ENCODE measurements around the gene FGF19.

FGF19 gene

DNA sequence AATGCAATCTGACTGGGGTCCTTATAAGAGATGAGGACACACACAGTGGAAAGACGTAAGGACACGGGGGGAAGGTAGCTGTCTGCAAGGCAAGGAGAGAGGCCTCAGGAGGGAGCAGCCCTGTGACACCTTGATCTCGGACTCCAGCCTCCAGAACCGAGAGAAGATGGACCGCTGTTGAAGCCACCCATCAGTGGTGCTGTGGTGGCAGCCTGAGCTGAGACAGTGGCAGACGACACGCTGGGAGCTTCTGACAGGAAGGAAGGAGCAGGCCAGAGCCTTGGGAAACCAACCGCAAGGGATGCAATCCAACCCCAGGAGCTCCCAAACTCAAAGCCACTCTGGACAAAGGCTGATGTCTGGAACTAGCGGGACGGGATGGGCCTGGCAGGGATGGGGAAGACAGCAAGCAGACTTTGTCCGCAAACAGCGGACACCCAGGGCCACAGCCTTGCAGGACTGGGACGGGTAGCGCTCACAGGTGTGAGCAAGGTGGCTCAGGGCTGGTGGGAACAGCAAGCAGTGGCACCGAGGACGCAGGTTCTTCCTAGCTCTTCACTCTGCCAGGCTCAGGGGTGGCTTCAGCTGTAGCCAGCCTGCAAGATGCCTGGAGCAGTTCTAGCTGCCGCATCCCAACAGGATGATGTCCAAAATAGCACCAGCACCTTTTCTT is 39.6 kb downstream of the FGF19 start:
- H3K4me1 Mint-ChIP-seq, result peaks cover 2% of the 10 kb centered on the region
- no peaks in the 10 kb centered on the region for H3K9me3 Mint-ChIP-seq
- ATAC-seq (ENCODE audit: low read depth) (no peak), DNase-seq (ENCODE audit: low spot score in 2 of 2) (no peak)
- peaks cover 13% of the 10 kb centered on the region for H3K36me3 Mint-ChIP-seq
- no peak overlapping the region for H3K4me3 Mint-ChIP-seq
- no peak overlapping the region for H3K27ac Mint-ChIP-seq
- no peaks in the 10 kb centered on the region for H3K27me3 Mint-ChIP-seq

DNA sequence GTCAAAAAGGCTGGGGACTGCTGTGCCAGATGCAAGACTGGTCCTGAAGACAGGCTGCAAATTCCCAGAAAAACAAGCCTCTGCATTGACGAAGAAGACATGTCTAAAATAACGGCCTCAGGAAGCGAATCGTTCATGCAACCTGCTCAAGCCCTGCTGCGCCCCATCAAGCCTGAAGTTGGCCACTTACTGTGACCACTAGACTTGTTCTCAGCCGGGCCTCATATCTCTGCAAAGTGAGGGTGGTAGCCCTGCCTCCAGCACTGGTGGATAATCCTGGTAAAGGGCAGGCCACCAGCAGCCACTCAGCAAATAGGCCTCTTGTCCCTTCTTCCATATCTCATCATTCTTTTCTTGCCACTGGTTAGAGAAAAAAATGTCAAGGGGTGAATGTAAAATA is 40.5 kb downstream of the FGF19 start:
- peak overlapping the region; percentile 35 for H3K27ac Mint-ChIP-seq
- no peak overlapping the region for H3K4me3 Mint-ChIP-seq
- ATAC-seq (ENCODE audit: low read depth), result no peak
- peaks cover 11% of the 10 kb centered on the region for H3K36me3 Mint-ChIP-seq
- no peaks in the 10 kb centered on the region for H3K27me3 Mint-ChIP-seq
- peaks cover 2% of the 10 kb centered on the region for H3K4me1 Mint-ChIP-seq
- H3K9me3 Mint-ChIP-seq, result no peaks in the 10 kb centered on the region
- no peak for DNase-seq (ENCODE audit: low spot score in 2 of 2)

DNA sequence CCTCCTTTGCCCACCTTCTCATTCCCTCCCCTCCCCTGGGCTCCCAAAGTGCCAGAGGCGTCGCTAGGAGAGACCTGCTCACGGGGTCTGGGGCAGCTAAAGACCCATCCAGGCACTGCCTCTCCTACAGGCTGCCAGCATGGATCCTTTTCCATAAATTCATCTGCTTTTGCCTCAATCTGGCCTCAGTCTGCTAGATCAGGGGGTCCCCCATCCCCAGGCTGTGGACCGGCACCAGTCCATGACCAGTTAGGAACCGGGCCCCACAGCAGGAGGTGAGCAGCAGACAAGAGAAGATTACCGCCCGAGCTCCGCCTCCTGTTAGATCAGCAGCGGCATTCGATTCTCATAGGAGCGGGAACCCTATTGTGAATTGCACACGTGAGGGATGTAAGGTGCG is 41.0 kb downstream of the FGF19 start:
- no peak overlapping the region for H3K4me3 Mint-ChIP-seq
- DNase-seq (ENCODE audit: low spot score in 2 of 2), result no peak
- H3K36me3 Mint-ChIP-seq, result peaks cover 8% of the 10 kb centered on the region
- H3K27me3 Mint-ChIP-seq, result no peaks in the 10 kb centered on the region
- no peak for ATAC-seq (ENCODE audit: low read depth)
- H3K4me1 Mint-ChIP-seq, result no peaks in the 10 kb centered on the region
- H3K27ac Mint-ChIP-seq, result peak overlapping the region; percentile 35
- no peaks in the 10 kb centered on the region for H3K9me3 Mint-ChIP-seq

DNA sequence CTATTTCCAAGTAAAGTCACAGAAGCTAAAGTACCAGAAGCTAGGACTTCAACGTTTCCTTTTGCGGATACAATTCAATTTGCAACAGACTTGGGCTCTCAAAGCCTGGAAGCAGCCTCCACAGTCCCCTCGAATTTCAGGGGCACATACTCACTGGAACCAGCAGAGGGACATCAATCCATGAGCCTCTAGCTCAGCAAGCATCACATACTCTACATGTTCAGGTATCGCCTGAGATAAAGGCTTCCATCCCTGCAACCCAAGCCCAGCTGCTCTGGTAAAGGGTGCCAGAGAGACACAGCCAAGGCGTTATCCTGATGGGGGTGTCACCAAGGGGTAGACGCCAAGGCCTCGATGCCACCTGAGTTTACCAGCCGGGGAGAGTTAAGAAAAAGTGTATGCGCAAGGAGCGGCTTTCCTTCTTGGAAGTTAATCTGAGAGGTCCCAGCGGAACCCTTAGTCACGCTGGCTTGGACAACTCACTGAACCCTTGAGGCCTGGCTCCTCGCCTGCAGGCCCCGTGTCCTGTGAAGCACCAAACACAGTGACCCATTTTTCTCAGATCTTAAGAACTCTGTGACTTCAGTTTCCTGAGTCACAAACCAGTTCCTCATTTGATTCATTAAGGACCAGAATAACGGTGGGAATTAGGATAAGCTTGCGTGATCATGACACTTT is 41.7 kb downstream of the FGF19 start:
- peaks cover 4% of the 10 kb centered on the region for H3K36me3 Mint-ChIP-seq
- no peaks in the 10 kb centered on the region for H3K27me3 Mint-ChIP-seq
- no peak overlapping the region for H3K4me3 Mint-ChIP-seq
- ATAC-seq (ENCODE audit: low read depth), result no peak
- H3K4me1 Mint-ChIP-seq, result no peaks in the 10 kb centered on the region
- no peak overlapping the region for H3K27ac Mint-ChIP-seq
- DNase-seq (ENCODE audit: low spot score in 2 of 2), result no peak
- no peaks in the 10 kb centered on the region for H3K9me3 Mint-ChIP-seq

DNA sequence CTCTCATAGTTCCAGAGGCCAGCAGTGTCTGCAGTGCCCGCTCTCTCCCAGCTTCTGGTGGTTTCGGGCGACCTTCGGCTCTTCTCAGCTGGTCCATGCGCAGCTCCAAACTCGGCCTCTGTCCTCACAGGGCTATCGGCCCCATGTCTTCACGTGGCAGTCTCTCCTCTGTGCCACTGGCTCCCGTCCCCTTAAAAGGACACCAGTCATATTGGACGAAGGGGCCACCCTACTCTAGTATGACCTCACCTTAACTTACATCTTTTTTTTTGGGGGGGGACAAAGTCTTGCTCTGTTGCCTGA is 42.5 kb downstream of the FGF19 start:
- Mint-ChIP-seq H3K36me3 (peaks cover 4% of the 10 kb centered on the region), H3K27me3 (no peaks in the 10 kb centered on the region), H3K4me3 (no peak overlapping the region), H3K27ac (no peak overlapping the region), H3K4me1 (no peaks in the 10 kb centered on the region), H3K9me3 (no peaks in the 10 kb centered on the region)
- DNase-seq (ENCODE audit: low spot score in 2 of 2), result no peak
- ATAC-seq (ENCODE audit: low read depth), result no peak

DNA sequence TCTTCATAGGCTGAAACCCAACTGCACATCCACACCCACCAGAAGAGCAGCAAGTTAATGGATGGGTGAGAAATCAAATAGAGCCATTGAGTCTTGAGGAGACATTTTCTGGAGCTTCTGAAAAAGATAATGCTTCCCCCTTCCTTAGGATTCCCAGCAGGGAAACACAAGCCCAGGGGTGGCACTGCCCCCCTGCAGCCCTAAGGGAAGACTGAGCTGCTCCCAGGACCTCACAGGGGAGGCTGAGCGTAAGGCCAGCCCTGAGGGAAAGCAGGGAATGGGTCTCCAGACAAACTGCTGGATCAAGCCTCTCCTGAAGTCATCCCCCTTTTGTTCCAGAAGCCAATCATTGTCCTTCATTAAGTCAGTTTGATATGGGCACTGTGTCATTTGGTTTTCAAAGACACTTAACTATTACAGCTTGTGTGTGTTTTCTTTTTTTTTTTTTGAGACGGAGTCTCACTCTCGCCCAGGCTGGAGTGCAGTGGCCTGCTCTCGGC is 43.8 kb downstream of the FGF19 start:
- Mint-ChIP-seq H3K9me3 (no peaks in the 10 kb centered on the region), H3K4me1 (no peaks in the 10 kb centered on the region), H3K27ac (no peak overlapping the region), H3K27me3 (no peaks in the 10 kb centered on the region), H3K36me3 (peaks cover 4% of the 10 kb centered on the region), H3K4me3 (no peak overlapping the region)
- DNase-seq (ENCODE audit: low spot score in 2 of 2), result no peak
- no peak for ATAC-seq (ENCODE audit: low read depth)

DNA sequence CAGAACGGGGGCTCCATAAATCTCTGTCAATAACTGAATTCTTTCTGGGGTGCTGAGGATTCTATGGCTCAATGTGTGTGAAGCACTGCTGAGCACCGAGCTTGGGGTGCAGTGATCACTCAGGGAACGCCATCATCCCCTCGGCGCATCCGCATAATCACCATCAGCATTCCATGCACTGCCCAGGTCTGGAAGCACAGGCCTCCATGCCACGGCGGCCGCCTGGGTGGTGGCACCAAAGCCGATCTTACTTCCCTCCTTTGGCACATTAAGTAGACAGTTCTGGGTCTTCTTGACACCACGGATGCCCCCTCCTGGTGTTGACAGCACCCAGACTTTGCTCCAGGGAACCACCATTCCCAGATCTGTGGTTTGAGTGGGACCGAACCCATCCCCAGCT is 44.2 kb downstream of the FGF19 start:
- Mint-ChIP-seq H3K9me3 (no peaks in the 10 kb centered on the region), H3K27ac (no peak overlapping the region), H3K36me3 (peaks cover 2% of the 10 kb centered on the region), H3K27me3 (no peaks in the 10 kb centered on the region), H3K4me1 (no peaks in the 10 kb centered on the region), H3K4me3 (no peak overlapping the region)
- no peak for ATAC-seq (ENCODE audit: low read depth)
- no peak for DNase-seq (ENCODE audit: low spot score in 2 of 2)

DNA sequence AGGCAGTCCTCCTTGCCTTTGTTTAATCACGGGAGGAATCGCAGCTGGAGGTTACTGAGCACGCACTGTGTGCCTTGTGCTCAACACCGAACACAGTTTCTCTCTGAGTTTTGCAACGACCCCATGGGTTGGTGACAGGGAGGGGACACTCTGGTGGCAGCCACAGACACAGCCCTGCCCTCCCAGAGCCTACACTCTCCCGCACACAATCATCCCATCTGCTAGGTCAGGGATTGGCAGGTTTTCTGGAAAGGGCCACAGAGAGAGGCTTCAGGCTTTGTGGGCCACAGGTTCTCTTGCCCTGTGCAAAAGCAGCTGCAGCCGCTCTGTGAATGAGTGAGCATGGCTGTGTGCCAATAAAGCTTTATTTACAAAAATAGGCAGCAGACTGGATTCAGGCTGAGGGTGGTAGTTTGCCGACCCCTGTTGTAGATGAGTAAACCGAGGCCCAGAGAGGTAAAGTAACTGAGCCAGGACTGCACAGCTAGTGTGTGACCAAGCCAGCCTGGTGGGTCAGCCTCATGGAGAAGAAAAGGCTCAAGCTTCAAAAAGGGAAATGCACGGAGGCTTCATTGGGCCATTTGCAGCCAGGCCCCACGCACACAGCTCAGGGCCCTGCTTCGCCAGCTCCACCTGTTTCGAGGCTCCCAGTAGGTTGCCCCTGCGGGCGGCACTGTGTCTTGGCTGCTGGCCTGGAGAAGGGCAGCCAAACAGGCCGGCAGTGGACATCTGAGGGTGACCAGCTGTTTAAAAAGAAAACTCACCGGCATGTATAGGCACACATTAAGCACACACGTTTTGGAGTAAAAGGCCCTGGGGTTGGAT is 45.0 kb downstream of the FGF19 start:
- ATAC-seq (ENCODE audit: low read depth) (no peak), DNase-seq (ENCODE audit: low spot score in 2 of 2) (no peak)
- Mint-ChIP-seq H3K27me3 (no peaks in the 10 kb centered on the region), H3K27ac (no peak overlapping the region), H3K9me3 (no peaks in the 10 kb centered on the region), H3K4me3 (no peak overlapping the region), H3K4me1 (no peaks in the 10 kb centered on the region), H3K36me3 (peaks cover 2% of the 10 kb centered on the region)

DNA sequence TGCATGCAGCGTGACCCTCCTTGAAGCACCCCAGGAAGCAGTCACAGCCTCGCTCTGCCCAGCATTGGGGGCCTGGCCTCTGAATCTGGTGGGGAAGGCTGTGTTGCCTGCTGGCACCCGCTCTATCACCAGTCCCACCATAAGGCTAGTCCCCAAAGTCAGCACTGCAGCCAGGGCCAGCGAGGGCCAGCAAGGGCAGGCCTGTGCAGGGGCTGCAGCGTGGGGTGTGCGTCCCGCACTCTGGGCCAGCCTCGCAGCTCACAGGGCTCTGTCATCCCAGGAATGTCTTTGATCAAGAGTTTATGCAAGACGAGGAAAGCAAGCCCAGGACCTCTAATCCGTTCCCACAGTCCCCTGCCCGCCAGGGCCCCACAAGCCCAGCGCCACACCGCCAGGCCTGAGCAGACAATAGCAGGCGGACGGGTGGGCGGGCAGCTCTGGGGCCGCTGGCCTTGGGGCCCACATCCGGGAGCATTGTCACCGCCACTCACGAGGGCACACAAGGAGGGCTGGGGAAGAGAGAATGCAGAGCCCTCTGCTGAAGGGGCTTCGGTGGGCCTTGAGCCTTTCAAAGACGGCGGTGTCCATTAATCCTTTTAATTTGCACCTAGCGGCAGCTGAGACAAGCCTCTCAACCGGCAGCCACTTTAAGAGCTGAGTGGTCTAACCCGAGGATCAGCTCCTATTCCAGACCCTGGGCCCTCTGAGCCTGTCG is 45.8 kb downstream of the FGF19 start:
- Mint-ChIP-seq H3K4me1 (no peaks in the 10 kb centered on the region), H3K9me3 (no peaks in the 10 kb centered on the region), H3K27me3 (no peaks in the 10 kb centered on the region), H3K36me3 (peaks cover 2% of the 10 kb centered on the region), H3K4me3 (no peak overlapping the region), H3K27ac (no peak overlapping the region)
- DNase-seq (ENCODE audit: low spot score in 2 of 2) (no peak), ATAC-seq (ENCODE audit: low read depth) (no peak)

DNA sequence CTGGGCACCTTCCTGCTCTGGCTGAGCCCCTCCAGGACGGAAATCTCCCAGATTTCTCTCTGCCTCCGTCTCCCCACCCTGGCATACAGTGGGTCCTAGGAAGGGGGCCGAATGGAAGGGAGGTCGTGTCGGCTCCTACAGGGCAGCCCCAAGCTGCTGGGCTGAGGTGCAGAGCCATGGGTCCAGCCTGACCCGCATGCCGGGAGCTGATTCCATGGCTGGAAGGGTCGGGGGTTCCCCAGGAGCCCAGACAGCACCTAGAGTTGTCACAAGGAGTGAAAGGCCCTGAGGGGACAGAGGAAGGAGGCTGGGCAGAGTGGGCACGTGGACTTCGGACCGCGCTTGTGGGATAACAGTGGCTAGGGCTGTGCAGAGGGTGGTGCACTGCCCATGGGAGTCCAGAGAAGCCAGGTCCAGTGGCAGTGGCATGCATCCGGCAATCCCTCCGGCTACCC is 46.3 kb downstream of the FGF19 start:
- Mint-ChIP-seq H3K4me1 (no peaks in the 10 kb centered on the region), H3K27me3 (no peaks in the 10 kb centered on the region), H3K27ac (peak overlapping the region; percentile 52), H3K9me3 (no peaks in the 10 kb centered on the region), H3K36me3 (peaks cover 2% of the 10 kb centered on the region), H3K4me3 (no peak overlapping the region)
- DNase-seq (ENCODE audit: low spot score in 2 of 2) (no peak), ATAC-seq (ENCODE audit: low read depth) (no peak)

DNA sequence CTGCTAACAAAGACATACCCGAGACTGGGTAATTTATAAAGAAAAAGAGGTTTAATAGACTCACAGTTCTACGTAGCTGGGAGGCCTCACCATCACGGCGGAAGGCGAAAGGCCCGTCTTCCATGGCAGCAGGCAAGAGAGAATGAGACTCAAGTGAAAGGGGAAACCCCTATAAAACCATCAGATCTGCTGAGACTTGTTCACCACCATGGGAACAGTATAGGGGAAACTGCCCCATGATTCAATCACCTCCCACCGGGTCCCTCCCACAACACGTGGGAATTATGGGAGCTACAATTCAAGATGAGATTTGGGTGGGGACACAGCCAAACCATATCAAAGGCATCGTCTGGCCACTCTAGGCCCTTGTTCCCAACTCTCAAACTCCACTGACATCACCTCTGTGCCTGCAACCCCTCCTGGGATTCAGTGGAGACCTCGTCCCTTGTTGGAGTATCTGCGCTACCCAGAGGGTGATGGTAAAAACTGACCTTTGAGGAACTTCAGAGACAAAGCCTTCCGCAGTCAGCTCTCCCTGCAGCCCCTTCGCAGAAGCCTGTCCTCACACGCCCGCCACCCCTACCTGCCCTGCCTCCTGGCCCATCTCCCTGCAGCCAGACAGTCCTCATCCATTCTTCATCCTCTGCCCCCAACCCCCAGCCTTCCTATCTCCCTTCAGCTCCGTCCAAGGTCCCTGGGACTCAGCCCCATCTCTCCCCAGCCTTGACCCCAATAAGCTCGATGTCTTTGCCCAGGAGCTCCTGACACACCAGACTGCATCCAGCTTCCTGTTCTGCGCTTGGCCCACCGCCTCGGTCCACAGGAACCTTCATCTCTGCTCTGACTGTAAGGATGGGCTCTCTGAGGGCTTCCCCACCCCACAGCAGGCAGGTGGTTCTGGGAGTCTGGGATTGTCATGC is 47.0 kb downstream of the FGF19 start:
- ATAC-seq (ENCODE audit: low read depth), result no peak
- no peaks in the 10 kb centered on the region for H3K9me3 Mint-ChIP-seq
- peak overlapping the region; percentile 52 for H3K27ac Mint-ChIP-seq
- H3K4me3 Mint-ChIP-seq, result no peak overlapping the region
- H3K27me3 Mint-ChIP-seq, result no peaks in the 10 kb centered on the region
- no peaks in the 10 kb centered on the region for H3K4me1 Mint-ChIP-seq
- no peak for DNase-seq (ENCODE audit: low spot score in 2 of 2)
- H3K36me3 Mint-ChIP-seq, result peaks cover 2% of the 10 kb centered on the region

DNA sequence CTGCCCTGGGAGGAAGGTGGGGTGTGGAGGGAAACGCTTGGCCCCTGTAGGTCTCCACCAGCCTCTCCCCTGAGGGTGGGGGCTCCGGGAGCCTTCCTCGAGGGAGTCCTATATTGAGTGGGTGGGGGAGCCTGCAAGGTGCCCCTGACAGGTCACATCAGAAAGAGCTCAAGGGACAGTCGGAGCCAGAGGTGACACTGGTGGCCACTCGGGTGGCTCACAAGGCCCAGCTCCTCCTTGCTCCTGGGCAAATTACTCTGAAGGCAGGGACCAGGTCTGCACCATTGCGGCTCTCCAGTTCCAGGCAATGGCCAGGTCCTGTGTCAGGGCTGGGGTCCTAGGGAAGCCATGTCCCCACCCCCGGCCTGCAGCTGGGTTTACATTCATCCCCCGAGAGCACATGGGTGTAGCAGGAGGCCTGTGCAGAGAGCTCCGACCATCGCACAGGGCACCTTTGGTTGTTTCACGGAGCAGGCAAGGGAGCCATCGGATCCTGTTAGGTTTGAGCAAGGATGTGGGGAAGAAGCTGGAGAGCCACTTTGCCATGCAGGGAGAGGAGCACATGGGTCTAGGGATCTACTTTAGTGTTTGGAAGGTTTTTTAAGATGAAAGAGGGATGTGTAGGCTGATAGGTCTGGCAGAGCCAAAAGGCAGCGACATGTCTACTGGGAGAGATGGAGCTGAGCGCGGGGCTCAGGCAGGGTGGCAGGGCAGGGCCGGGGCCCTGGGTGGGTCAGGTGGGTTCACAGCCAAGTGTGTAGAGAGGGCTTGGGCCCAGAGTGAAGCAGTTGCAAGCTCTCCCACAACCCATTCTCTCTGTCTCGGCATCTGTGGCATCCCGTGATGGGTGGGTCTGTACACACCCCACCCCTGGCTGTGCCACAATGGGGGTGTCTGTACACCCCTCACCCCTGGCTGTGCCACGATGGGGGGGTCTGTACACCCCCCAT is 48.1 kb downstream of the FGF19 start:
- DNase-seq (ENCODE audit: low spot score in 2 of 2), result no peak
- no peaks in the 10 kb centered on the region for H3K9me3 Mint-ChIP-seq
- H3K4me1 Mint-ChIP-seq, result no peaks in the 10 kb centered on the region
- H3K27me3 Mint-ChIP-seq, result no peaks in the 10 kb centered on the region
- ATAC-seq (ENCODE audit: low read depth), result no peak
- H3K36me3 Mint-ChIP-seq, result peaks cover 2% of the 10 kb centered on the region
- H3K27ac Mint-ChIP-seq, result no peak overlapping the region
- no peak overlapping the region for H3K4me3 Mint-ChIP-seq

All from memory B cell (primary cell).